HepG2 (cell line): ENCODE data around the gene KRT36.

Experiments
- ASH2L ChIP-seq: fragments of 300-600, 200-600 bp; sonication (generic); IDR thresholded peaks from 2 replicates; pipeline ENCODE4 v1.7.0; 2017; ENCODE audit warnings: low read depth, mild to moderate bottlenecking, moderate library complexity, mixed read lengths, low read length; ENCODE audit not compliant: insufficient read length
- POLR2AphosphoS5 ChIP-seq: IDR thresholded peaks from 2 replicates; pipeline ENCODE4 v1.6.1; 2012; ENCODE audit warnings: low read depth, low read length
- RAD21 ChIP-seq: fragments of 450-650 bp; formaldehyde crosslinking; IDR thresholded peaks from 2 replicates; pipeline ENCODE4 v1.5.0; 2020; ENCODE audit warnings: mild to moderate bottlenecking
- SP1 ChIP-seq, 2 experiments: fragments of 450-650 bp in 1 of 2; sonication (generic) in 1 of 2; formaldehyde crosslinking in 1 of 2; IDR thresholded peaks; 2 replicates each; pipeline versions ENCODE4 v1.4.0 to v1.6.1; 2016 to 2020; ENCODE audit warnings: missing genetic modification reagents in 1 of 2
- UBTF ChIP-seq: sonication (generic); formaldehyde crosslinking; IDR thresholded peaks from 2 replicates; pipeline ENCODE4 v1.4.0; 2020; ENCODE audit warnings: mild to moderate bottlenecking, missing genetic modification reagents
- ZNF629 ChIP-seq: sonication (generic); formaldehyde crosslinking; conservative IDR thresholded peaks from 2 replicates; pipeline ENCODE4 v1.5.0; 2020; ENCODE audit warnings: missing genetic modification reagents

GRCh38 chr17:41480581-41480980 is 9.1 kb downstream of the KRT36 start:
- no peak for TF ChIP-seq ZNF629 (CRISPR knock-in tag)
- no peak for TF ChIP-seq ASH2L
- no peak for TF ChIP-seq SP1 (IDR thresholded peaks at IDR 0.05)
- no peak for TF ChIP-seq SP1 (CRISPR knock-in tag; IDR thresholded peaks at IDR 0.05)
- no peak for TF ChIP-seq UBTF (CRISPR knock-in tag)
- TF ChIP-seq RAD21 = no peak
- TF ChIP-seq POLR2AphosphoS5 = no peak
